NCI-H446 treated with DMSO at 0.1 percent for 48 hours (cell line): ENCODE data around the gene FLNC.

ENCODE experiments used
- DNase-seq: peaks from one replicate; lab custom pipeline; 2025; lab: John Stamatoyannopoulos, UW

The FLNC gene

GRCh38 chr7:128831994-128832879 is 2.0 kb downstream of the FLNC start:
- DNase-seq = no peak

- DNase-seq = no peak
Observed at GRCh38 chr7:128832880-128833147, 2.6 kb downstream of the FLNC start.

- peak; percentile 27 for DNase-seq
Observed at GRCh38 chr7:128833148-128833945, 3.1 kb downstream of the FLNC start.

- DNase-seq = no peak
Observed at GRCh38 chr7:128833946-128834325, 3.7 kb downstream of the FLNC start.

- no peak for DNase-seq
Observed at GRCh38 chr7:128835231-128835751, 5.1 kb downstream of the FLNC start.

GRCh38 chr7:128835790-128836641 is 5.8 kb downstream of the FLNC start:
- DNase-seq = no peak

GRCh38 chr7:128836729-128837348 is 6.6 kb downstream of the FLNC start:
- DNase-seq = no peak

- DNase-seq = no peak
Observed at GRCh38 chr7:128837521-128837921, 7.3 kb downstream of the FLNC start.

GRCh38 chr7:128838109-128838779 is 8.0 kb downstream of the FLNC start:
- no peak for DNase-seq

GRCh38 chr7:128838981-128839731 is 8.9 kb downstream of the FLNC start:
- DNase-seq = no peak

- DNase-seq = no peak
Observed at GRCh38 chr7:128839751-128840177, 9.6 kb downstream of the FLNC start.

GRCh38 chr7:128840326-128841170 is 10.3 kb downstream of the FLNC start:
- DNase-seq = no peak

- DNase-seq = no peak
Observed at GRCh38 chr7:128841171-128841690, 11.0 kb downstream of the FLNC start.

GRCh38 chr7:128841921-128842673 is 11.9 kb downstream of the FLNC start:
- no peak for DNase-seq

- DNase-seq = no peak
Observed at GRCh38 chr7:128842674-128843641, 12.8 kb downstream of the FLNC start.

- no peak for DNase-seq
Observed at GRCh38 chr7:128843938-128844621, 13.9 kb downstream of the FLNC start.
